ENCODE results near the gene NFATC3. TPM values are rescaled to one million over a fixed set of nuclear protein-coding genes. Genes with fewer than 3 reads are reported as not detected.

NFATC3 gene
- total RNA-seq, 1 donor from 2014 or later: 22.6 TPM

DNA sequence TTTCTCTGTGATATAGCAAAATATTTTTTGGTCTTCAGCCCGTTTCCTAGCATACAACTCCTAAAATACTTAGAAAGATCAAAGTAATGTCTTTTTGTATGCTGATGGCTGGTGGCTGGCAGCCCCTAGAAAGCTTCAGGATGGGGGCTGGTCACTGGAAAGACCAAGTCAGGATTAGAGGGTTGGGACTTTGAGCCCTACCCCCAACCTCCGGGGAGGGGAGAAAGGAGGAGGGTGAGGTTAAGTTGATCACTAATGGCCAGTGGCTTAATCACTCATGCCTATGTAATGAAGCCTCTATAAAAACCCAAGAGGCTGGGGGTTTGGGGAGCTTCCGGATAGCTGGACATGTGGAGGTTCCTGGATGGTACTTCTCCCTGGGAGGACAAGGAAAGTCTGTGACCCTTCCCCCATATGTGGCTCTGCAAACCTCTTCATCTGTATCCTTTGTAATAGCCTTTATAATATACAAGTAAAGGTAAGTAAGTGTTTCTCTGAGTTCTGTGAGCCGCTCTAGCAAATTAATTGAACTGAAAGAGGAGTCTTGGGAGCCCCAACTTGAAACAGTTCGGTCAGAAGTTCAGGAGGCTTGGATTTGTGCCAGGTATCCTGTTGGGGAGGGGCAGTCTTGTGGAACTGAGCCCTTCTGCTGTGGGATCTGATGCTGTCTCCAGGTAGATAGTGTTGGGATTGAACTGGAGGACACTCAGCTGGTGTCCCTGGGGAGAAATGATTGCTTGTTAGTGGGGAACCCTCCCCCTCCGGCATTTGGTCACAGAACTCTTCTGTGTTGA, 182.6 kb downstream of the NFATC3 start:
- no peak for DNase-seq (ENCODE audit: low spot score)

GRCh38 chr16:68269793-68270192, 184.6 kb downstream of the NFATC3 start:
- no peak for DNase-seq (ENCODE audit: low spot score)

- DNase-seq (ENCODE audit: low spot score): no peak
These were observed 185.2 kb downstream of the NFATC3 start for GRCh38 chr16:68270353-68270752.

- no peak for DNase-seq (ENCODE audit: low spot score)
These were observed 187.5 kb downstream of the NFATC3 start for GRCh38 chr16:68272507-68273209.

- DNase-seq (ENCODE audit: low spot score): no peak
These were observed 188.3 kb downstream of the NFATC3 start for GRCh38 chr16:68273459-68273858.

- DNase-seq (ENCODE audit: low spot score): no peak
These were observed 188.7 kb downstream of the NFATC3 start for GRCh38 chr16:68273896-68274295.

DNA sequence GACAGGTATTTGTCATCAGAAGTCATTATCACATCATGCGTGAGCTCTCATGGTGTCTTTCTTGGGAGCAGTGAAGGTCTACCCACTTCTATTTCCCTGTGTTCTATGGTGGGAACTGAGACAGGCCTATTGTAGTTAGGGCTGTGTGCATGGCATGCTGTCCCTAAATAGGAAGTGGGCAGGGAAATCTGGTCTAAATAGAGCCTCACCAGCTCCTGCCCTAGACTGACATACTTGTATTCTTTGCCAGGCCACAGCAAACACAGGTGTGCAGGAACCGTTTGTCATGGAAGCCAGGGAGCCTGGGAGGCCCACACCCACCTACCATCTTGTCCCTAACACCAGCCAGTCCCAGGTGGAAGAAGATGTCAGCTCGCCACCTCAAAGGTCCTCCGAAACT, 189.3 kb downstream of the NFATC3 start:
- DNase-seq (ENCODE audit: low spot score): no peak

- DNase-seq (ENCODE audit: low spot score): no peak
These were observed 190.5 kb downstream of the NFATC3 start for GRCh38 chr16:68275611-68276191.

DNA sequence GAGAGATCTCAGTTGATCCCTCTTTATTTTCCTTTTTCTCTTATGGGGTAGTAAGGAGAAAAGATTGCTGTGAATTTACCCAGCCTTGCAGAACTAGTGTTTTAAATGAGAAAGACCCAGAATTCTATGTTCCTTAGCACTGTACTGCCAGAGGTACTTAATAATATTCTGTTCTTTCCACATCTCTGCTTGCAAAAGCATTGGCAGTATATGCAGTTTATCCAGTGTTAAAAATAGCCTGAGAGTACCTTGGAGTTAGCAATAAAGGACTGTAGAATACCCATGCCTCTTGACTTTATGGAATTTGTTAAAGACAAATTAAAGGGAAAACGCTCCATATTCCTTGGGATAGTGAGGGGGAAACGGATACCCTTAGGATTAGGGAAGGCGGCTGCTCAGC, 191.1 kb downstream of the NFATC3 start:
- peak; percentile 32 for DNase-seq (ENCODE audit: low spot score)

Other genes with a start within 250 kb of the NFATC3 start
- gene THAP11, start 243.1 kb upstream of the NFATC3 start, total RNA-seq (ENCODE audit: insufficient read depth, low replicate concordance): 32.3 TPM
- 112 TPM for gene NUTF2, start 238.4 kb upstream of the NFATC3 start, total RNA-seq (ENCODE audit: insufficient read depth, low replicate concordance)
- 70.1 TPM for gene CENPT, start 237.7 kb upstream of the NFATC3 start, total RNA-seq (ENCODE audit: insufficient read depth, low replicate concordance)
- 79.0 TPM for gene EDC4, start 212.3 kb upstream of the NFATC3 start, total RNA-seq (ENCODE audit: insufficient read depth, low replicate concordance)
- gene NRN1L, start 200.5 kb upstream of the NFATC3 start, total RNA-seq (ENCODE audit: insufficient read depth, low replicate concordance): not detected
- 11.3 TPM for gene PSKH1, start 192.1 kb upstream of the NFATC3 start, total RNA-seq (ENCODE audit: insufficient read depth, low replicate concordance)
- 0.48 TPM for gene CTRL, start 153.5 kb upstream of the NFATC3 start, total RNA-seq (ENCODE audit: insufficient read depth, low replicate concordance)
- gene PSMB10, start 148.5 kb upstream of the NFATC3 start, total RNA-seq (ENCODE audit: insufficient read depth, low replicate concordance): 29.9 TPM
- gene LCAT, start 141.2 kb upstream of the NFATC3 start, total RNA-seq (ENCODE audit: insufficient read depth, low replicate concordance): 22.1 TPM
- gene SLC12A4, start 116.7 kb upstream of the NFATC3 start, total RNA-seq (ENCODE audit: insufficient read depth, low replicate concordance): 40.0 TPM
- not detected for gene DPEP3, start 104.9 kb upstream of the NFATC3 start, total RNA-seq (ENCODE audit: insufficient read depth, low replicate concordance)
- 5.1 TPM for gene DPEP2, start 85.9 kb upstream of the NFATC3 start, total RNA-seq (ENCODE audit: insufficient read depth, low replicate concordance)
- not detected for gene DPEP2NB, start 69.5 kb upstream of the NFATC3 start, total RNA-seq (ENCODE audit: insufficient read depth, low replicate concordance)
- gene DDX28, start 62.1 kb upstream of the NFATC3 start, total RNA-seq (ENCODE audit: insufficient read depth, low replicate concordance): 12.3 TPM
- 5.8 TPM for gene DUS2, start 62.1 kb upstream of the NFATC3 start, total RNA-seq (ENCODE audit: insufficient read depth, low replicate concordance)
- 1.9 TPM for gene ESRP2, start 150.8 kb downstream of the NFATC3 start, total RNA-seq (ENCODE audit: insufficient read depth, low replicate concordance)
- gene PLA2G15, start 160.0 kb downstream of the NFATC3 start, total RNA-seq (ENCODE audit: insufficient read depth, low replicate concordance): 19.0 TPM
- 22.6 TPM for gene SLC7A6, start 179.2 kb downstream of the NFATC3 start, total RNA-seq (ENCODE audit: insufficient read depth, low replicate concordance)
- 7.9 TPM for gene SLC7A6OS, start 225.6 kb downstream of the NFATC3 start, total RNA-seq (ENCODE audit: insufficient read depth, low replicate concordance)
- 92.2 TPM for gene PRMT7, start 225.6 kb downstream of the NFATC3 start, total RNA-seq (ENCODE audit: insufficient read depth, low replicate concordance)